ENCODE results near the gene TFAP2E.

DNA sequence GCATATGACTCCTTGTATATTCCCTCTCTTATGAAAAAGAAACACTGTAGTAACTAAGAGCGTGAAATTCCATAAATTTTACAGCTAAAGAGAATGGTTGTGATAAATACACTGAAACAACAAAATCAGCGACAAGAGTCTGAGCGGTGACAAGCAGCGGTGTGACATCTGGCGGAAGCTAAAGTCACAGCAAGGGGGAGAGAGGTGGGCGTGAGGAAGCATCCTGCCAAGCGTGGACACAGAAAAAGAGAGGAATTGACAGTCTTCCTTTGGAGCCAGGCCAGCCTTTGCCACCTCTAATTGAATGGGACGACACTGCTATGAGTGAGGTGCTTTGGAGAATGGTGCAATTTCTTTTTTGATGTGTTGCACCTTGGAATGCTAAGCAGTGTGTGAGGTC, 42.3 kb downstream of the TFAP2E start:
- TF ChIP-seq PAX5 (IDR thresholded peaks at IDR 0.05; ENCODE audit: insufficient read depth, low read length, severe bottlenecking) (no peak), POLR2A (IDR thresholded peaks at IDR 0.05; ENCODE audit: low read depth, low read length) (no peak), POU2F2 (IDR thresholded peaks at IDR 0.05; ENCODE audit: low read depth, low read length) (no peak), SPI1 (IDR thresholded peaks at IDR 0.05; ENCODE audit: low read depth, low read length) (no peak), POLR2AphosphoS5 (IDR thresholded peaks at IDR 0.05; ENCODE audit: low read depth, low read length) (no peak)
